Activated gamma-delta T cell treated with Interleukin-2 at 50 U/mL for 16 hours (primary cell): ENCODE data around the gene ZC2HC1C.
A peak's percentile ranks its signal among the peaks of the same experiment; 100 is the strongest.
"Not testable (repeated sequence)": the region's sequence is repeated elsewhere in the genome, so short reads cannot be mapped to it uniquely, and the experiment has no call there.

Source experiments
- DNase-seq: peaks from one replicate; pipeline ENCODE4 v3.0.0-alpha.2; 2020

ZC2HC1C gene

DNA sequence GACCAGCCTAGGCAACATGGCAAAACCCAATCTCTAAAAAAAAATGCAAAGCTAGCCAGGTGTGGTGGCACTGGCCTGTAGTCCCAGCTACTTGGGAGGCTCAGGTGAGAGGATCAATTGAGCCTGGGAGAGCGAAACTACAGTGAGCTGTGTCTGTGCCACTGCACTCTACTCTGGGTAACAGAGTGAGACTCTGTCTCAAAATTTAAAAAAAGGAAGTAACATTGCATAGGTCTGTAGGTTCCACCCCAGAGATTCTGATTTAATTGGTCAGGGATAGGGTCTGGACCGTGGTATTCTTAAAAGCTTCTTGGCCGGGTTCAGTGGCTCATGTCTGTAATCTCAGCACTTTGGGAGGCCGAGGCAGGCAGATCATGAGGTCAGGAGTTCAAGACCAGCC is 26.2 kb downstream of the ZC2HC1C start:
- DNase-seq: no peak

DNA sequence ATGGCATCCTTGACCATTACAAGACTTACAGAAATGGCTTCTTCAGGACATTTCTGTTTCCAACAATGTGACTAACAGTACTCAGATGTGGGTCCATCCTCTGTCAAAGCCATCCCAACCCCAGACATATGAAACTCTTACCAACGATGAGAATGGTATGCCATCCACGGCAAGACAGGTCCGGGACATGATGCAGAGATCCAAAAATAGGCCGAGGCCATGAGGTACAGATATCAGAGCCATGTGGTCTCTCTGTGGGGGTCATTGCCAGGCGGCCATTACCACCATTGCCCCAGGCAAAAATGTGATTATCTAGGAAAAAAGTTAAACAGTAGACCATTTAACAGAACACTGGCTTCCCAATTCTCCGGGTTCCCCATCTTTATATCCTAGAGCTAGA is 27.5 kb downstream of the ZC2HC1C start:
- no peak for DNase-seq

DNA sequence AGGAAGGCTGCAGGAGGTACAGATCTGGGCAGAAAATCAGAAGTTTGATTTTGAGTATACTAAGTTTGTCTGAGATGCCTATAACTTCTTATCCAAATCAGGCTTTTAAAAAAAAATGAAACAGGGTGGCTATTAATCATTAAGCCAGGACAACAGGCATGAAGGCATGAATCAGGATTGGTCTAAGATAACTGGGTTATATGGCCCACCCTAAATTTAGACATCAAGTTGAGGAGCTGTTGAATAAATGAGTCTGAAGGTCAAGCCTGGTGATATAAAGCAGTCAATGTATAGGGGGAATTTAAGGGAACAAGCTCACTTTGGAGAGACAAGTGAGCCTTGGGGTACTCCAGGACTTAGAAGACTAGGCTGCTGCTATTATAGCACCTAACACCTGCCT is 28.8 kb downstream of the ZC2HC1C start:
- no peak for DNase-seq

DNA sequence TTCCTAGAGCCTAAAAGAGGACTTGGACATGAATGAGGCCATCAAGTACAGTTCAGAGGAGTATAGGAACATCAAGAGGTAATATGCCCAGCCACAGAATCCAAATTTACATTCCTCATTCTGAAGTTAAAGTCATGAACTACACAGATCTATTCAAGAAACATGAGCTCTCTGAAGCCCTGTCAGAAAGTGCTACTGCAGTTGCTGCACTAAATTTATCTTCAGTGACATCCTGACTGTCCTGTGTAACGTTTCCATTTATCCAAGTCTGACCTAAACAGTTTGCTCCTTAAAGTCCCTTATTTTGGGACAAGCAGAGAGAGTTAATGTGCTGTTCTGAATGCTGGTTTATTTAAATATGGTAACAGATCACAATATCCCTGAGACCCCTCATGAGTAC is 29.2 kb downstream of the ZC2HC1C start:
- DNase-seq: no peak

DNA sequence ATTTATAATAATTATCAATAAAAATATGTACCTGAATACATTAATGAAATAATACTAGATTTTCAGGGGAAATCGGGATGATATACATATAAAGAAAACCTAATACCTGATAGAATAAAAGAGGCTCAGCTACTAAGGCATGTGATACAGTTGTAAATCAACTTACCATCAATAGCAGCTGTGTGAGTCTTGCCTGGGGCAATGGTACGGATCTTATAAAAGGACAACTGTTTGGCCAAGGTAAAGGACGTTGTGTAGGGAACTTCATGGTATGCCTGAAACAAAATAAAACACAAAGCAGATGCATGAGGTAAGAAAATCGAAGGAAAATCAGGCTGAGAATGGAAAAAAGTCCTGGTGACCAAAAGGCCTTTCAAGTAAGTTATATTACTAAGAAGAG is 32.0 kb downstream of the ZC2HC1C start:
- no peak for DNase-seq

DNA sequence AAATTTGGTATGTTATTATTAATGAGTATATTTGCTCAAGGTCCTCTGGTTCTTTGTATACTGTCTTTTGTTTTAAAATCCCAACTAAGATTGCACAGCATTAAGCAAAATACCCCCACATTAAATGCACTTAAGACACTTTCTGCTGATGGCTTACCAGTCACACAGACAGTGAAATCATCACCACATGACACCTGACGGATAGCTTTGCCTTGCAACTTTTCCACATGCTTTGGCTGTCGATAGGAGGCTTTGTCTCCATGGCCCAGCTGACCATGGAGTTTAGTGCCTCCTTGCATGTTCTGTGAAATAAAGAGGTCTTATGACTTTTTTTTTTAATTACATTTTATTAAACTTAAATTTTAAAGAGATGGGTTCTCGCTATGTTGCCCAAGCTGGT is 37.7 kb downstream of the ZC2HC1C start:
- no peak for DNase-seq

DNA sequence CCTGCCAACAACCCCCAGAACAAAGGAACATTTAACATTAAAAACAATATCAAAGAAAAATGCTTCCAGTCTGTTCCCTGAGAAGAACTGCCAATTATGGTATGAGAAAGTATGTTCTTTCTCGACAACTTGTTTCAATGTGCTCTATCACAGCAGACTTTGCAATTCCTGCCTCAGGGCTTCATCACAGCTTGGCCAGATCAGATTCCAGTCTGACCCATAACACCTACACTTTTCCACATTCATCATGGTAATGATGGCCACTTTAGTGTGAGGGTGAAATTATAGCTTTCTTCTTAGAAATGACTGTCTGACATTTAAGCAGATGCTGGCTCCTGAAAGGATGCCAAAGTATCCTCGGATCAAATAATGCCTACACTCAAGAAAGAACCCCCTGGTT is 40.4 kb downstream of the ZC2HC1C start:
- no peak for DNase-seq

DNA sequence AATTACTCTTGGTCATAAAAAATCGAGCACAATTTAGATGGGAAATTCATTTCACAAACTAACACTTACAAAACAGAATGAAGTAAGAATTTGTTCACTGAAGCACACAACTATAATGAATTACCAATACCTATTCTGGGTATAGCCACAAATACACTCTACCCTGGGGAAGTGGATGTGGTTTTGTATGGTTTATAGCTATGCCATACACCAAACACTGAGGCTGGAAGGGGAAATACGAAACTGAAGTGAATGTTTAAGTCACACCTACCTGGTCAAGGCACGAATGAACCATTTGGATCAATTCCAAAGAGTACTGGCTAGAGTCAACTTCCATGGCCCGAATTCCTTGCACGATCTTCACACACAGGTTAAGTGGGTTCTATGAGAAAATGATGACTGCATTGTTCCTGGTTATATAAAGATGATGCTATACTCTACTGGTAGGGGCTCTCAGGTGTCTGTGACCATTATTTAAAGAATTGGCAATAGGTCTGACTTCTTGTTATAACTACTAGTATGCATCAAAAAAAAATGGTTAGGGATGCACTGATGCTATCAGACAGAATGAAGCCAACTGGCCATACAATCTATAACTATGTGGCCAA is 44.6 kb downstream of the ZC2HC1C start:
- no peak for DNase-seq

DNA sequence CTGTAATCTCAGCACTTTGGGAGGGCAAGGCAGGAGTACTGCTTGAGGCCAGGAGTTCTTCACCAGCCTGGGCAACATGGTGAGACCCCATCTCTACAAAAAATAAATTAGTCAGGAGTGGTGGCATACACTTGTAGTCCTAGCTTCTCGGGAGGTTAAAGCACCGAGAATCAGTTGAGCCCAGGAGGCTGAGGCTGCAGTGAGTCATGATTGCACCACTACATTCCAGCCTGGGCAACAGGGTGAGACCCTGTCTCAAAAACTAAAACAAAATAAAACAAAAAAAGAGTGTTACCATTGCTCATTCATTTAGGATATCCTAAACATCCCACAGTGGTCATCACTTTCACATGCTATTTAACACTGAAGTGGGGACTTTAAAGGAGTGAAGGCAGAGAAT is 49.6 kb downstream of the ZC2HC1C start:
- no peak for DNase-seq

DNA sequence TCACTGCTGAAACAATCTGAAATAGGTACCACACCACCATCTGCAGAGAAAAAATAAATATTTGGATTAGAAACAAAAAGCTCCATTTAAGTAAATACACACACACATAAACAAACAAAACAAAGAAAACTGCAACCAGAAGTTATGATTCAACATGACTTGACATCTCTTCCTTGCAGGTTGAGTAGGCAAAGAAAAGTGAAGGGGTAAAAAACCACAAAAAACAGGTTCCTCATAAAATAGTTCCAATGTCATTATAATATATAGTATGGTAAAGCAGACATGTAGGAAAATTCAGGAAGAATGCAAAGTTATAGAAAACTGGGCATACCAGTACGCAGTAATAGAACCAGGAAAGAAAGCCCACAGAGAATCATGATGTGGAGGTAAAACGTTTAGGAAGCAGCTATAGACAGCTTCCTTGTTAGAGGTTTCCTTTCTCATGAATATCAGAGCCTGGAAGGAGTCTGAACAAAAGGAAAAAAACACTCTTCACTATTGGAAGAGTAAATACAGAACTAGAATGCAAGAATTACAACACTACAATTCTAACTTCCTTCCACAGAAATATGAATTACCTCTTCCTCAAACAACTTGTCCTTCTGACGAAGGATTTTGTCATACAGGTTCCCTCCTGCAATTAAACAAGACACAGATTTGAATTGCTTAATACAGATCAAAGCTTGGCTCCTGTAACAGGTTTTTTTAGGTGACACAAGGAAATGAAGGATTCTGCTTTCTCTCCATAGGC is 51.3 kb downstream of the ZC2HC1C start:
- no peak for DNase-seq

DNA sequence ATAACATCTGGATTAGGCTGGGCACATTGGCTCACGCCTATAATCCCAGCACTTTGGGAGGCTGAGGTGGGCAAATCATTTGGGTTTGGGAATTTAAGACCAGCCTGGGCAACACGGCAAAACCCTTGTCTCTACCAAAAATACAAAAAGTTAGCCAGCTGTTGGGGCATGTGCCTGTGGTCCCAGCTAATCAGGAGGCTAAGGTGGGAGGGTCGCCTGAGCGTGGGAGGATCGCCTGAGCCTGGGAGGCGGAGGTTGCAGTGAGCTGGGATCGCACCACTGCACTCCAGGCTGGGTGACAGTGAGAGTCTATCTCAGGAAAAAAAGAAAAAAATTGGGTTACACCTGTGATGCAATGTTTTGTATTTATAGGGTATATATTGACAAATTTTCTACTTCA is 52.1 kb downstream of the ZC2HC1C start:
- DNase-seq: no peak

DNA sequence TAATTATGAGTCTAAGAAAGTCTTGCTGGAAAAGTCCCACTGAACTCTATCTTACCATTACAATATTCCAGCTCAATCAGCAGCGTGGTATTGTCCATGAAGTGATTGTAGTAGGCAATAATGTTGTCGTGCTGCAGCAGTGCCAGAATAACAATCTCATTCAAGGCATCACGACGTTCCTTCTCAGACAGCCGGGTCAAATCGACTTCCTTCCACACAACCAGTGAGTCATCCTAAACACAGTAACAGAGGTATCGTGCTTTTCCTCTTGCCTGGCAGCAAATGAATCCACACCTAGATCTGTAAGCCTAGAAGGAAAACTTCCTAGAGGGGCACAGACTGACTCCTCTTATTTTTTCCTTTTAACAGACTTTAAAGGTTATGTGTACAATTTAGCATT is 54.5 kb downstream of the ZC2HC1C start:
- DNase-seq: peak; percentile 5

DNA sequence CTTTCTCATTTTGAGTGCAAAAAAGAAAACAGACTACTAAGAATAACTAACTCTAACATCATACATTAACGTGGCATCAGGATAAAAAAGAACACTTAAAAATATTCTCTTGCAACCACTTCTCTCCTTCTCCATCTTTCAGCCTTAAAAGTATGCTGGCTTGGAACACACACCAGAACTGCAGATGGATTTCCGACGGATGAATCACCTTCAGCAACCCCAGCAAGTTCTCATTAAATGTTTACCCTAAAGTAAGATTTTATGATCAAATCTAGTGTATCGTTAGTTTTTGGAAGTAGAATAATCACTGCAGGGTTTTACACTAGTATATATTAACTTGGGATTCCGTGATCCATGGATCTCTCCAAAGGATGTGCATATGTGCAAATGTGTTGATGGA is 56.2 kb downstream of the ZC2HC1C start:
- DNase-seq: no peak

DNA sequence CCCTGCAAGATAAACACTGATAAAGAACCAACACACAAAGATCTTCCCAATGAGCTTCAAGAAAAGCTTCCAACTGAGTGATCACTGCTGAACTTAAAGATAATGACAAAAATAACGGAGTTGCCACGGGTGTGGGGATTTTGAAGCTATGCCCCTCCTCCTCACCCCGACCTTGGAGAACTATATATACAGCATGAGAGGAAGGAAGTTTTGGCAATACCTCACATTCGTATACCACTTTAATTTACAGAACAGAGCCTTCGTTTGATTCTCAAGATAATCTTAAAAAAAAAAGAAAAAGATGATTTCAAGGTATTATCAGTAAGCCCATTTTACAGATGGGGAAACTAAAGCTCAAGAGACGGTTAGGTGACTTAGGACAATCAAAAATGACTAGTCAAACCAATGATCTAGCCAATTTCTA is 56.7 kb downstream of the ZC2HC1C start:
- DNase-seq: no peak

DNA sequence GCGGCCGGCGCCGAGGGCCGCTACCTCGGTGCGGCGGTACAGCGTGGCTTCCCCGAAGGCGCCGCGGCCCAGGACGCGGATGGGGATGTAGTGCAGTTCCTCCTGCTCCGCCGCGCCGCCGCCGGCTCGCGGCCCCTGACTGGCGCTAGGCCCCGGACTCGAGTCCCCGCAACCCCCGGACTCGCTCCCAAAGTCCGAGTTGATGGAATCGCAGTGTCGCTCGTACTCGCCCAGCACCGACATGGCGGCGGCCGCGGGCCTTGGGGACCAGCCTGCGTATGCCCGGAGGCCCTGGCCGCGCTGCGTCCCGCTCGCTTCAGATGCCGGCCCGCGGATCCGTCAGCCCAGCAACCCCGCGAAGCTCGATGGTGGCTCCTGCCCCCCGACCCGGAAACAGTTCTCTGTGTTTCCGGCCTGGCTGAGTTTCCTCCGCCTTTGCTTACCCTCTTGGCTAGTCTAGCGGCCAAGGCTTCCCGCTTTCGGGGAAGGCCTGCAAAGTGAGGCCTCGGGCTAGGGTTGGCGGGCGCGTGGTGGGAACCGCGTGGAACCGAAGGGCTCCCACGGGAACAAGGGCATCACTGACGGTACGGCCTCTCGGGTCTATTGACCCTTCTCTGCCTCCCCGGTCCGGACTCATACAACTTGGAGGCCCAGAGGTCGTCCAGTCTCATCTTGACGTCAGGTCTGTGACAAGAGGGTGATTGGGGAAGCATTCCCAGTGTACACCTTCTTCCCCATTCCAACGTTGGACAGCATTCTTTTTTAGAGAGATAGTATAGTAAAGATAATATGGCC is 57.4 kb downstream of the ZC2HC1C start, which contains the start of gene NEK9:
NEK9 (minus strand) TSS at position 370 of the 795 bp plus-strand sequence; CDS start at position 243, 127 bp downstream.
- peak; percentile 89 for DNase-seq

DNA sequence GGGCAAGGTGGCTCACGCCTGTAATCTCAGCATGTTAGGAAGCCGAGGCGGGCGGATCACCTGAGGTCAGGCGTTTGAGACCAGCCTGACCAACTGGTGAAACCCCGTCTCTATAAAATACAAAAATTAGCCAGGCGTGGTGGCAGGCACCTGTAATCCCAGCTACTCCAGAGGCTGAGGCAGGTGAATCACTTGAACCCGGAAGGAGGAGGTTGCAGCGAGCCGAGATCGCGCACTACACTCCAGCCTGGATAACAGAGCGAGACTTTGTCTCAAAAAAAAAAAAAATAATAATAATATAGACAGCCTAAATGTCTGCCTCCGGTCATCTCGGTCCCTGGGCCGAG is 58.0 kb downstream of the ZC2HC1C start:
- DNase-seq: not testable (repeated sequence)

DNA sequence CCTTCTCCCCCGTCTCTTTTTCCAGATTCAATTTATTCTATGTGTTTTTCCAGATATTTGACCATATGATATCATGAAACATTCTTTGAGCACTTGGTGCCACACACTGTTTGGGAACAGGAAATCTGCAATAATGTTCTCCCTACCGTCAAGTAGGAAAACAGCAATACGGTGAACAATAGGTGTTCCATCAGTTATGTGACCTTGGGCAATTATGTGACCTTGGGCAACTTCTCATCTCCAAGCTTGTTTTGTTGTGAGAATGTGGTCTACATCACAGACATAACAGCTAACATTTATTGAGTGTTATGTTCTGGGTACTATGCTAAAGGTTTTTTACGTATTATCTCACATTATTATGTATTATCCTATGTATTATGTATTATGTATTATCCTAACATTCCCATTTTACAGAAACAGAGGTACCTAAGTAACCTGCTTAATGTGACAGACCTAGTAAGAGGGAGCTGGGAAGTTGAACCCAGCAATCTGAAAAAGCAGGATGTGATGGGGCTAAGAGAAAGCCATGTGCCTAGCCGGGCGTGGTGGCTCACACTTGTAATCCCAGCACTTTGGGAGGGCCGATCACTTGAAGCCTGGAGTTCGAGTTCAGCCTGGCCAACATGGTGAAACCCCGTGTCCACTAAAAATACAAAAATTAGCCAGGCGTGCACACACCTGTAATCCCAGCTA is 58.6 kb downstream of the ZC2HC1C start:
- no peak for DNase-seq

DNA sequence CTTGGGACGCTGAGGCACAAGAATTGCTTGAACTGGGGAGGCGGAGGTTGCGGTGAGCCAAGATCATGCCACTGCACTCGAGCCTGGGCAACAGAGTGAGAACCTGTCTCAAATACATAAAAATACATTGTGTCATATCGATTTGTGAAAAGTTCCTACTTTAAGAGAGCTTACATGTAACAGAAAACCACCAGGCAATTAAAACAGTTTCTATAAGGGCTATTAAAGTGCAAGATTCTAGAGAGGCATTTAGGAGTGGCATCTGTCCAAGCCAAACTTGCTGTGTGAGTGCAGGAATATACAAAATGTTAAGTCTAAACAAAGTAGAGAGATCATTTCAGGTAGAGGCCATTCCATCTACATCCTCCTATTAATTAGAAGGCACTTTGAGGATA is 59.2 kb downstream of the ZC2HC1C start:
- DNase-seq: no peak
